SJCRH30 (cell line): Measurements from ENCODE around the gene CLSTN3. TPM values are rescaled to one million over a fixed set of nuclear protein-coding genes. Genes with fewer than 3 reads are reported as not detected.
A peak's percentile ranks its signal among the peaks of the same experiment; 100 is the strongest.

Source experiments
- DNase-seq, 2 experiments: peaks; one replicate each; pipeline ENCODE4 v3.0.0-alpha.2; 2015 to 2020
- H3K27ac ChIP-seq: fragments of 250-450 bp; sonication (Bioruptor Pico); 2 replicates; pipeline ENCODE4 v1.5.1; 2020; ENCODE audit warnings: mild to moderate bottlenecking, moderate library complexity
- H3K27me3 ChIP-seq: fragments of 250-450 bp; sonication (Bioruptor Pico); 2 replicates; pipeline ENCODE4 v1.5.1; 2020; ENCODE audit warnings: mild to moderate bottlenecking, moderate library complexity
- H3K36me3 ChIP-seq: fragments of 250-450 bp; sonication (Bioruptor Pico); 2 replicates; pipeline ENCODE4 v1.5.1; 2020; ENCODE audit warnings: mild to moderate bottlenecking, moderate library complexity
- H3K4me1 ChIP-seq: fragments of 250-450 bp; sonication (Bioruptor Pico); 2 replicates; pipeline ENCODE4 v1.5.1; 2020; ENCODE audit warnings: mild to moderate bottlenecking, moderate library complexity
- H3K4me3 ChIP-seq: fragments of 250-450 bp; sonication (Bioruptor Pico); 2 replicates; pipeline ENCODE4 v1.5.1; 2020; ENCODE audit warnings: mild to moderate bottlenecking, moderate library complexity
- H3K9me3 ChIP-seq: fragments of 250-450 bp; sonication (Bioruptor Pico); replicated peaks from 2 replicates; pipeline ENCODE4 v1.5.1; 2020; ENCODE audit warnings: mild to moderate bottlenecking, moderate library complexity
- total RNA-seq: library from RNA; depleted of rRNA; stranded (reverse); fragments of >200 nt; shearing (Covaris generic); gene quantifications from 2 replicates; pipeline ENCODE4 v1.2.3, GENCODE V29; 2014

Gene CLSTN3
- total RNA-seq, 1 experiment from 2014 or later: 6.9 TPM

DNA sequence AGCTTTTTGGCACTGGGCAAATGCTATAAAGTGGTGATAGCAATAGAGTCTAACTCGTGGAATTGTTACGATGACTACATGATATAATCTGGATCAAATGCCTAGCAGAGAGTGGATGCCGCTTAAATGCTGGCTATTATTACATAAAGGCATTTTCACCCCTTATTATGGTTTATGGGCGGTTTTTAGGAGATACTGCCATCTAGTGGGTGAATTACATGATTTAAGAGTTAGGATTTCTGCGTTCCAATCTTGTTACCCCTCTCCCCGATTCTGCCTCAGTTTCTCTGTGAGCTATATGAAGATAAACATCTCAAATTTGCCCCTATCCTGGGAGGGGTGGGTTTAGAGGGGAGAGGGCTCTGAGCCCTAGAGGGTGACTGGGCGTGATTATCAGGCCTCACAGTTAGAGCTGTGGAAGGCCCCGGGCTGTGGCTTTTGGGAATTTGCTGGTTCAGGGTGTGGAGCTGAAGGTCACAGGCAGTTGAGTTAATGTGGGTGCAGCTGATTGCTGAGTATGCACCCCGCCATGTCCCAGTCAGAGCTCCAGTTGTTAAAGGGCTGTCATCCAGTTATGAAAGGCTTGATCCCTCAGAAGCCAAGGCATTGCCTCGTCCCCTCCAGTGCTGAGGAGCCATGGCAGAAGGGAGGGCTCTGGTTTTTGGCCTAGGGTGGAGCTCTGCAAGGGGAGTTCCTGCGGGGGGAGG is 14.4 kb downstream of the CLSTN3 start:
- Histone ChIP-seq H3K9me3 (no peaks in the 10 kb centered on the region), H3K4me1 (peaks cover 10% of the 10 kb centered on the region), H3K4me3 (no peak overlapping the region), H3K36me3 (no peaks in the 10 kb centered on the region), H3K27ac (no peak overlapping the region), H3K27me3 (no peaks in the 10 kb centered on the region)
- DNase-seq: peak in 1 of 2 experiments; percentile 61

DNA sequence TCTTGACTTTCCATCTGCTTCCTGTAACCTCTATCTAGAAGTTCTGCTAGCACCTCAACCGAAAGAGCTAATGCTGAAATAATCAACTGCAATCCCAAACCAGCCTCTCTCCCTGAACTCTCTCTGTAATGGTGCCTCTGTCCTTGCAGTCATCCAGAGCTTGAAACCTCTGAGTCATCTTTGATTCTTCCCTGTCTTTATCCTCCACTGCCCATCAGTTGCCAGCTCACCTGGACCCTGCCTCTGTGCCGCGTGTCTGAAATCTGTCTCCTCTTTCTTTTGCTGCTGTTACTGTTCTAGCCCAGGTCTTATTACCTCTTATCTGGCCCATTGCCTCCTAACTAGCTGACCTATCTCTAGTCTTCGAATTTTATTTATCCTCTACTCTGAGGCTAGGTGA is 15.5 kb downstream of the CLSTN3 start:
- H3K27ac ChIP-seq: no peak overlapping the region
- no peaks in the 10 kb centered on the region for H3K27me3 ChIP-seq
- H3K36me3 ChIP-seq: no peaks in the 10 kb centered on the region
- no peak overlapping the region for H3K4me3 ChIP-seq
- no peaks in the 10 kb centered on the region for H3K9me3 ChIP-seq
- H3K4me1 ChIP-seq: peaks cover 10% of the 10 kb centered on the region
- no peak for DNase-seq

DNA sequence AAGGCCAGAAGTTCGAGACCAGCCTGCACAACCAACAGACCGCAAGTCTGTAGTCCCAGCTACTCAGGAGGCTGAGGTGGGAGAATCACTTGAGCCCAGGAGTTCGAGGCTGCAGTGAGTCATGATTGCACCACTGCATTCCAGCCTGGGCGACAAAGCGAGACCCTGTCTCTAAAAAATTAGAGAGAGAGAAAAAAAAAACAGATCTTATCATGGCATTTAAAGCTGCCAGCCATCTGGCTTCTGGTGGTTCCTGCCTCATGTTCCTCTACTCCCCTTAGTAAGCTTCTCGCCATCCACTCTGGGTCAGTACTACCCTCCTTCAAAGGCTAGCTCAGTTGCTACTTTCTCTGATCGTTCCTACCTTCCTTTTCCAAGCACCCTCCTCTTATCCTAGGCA is 16.1 kb downstream of the CLSTN3 start:
- H3K27ac ChIP-seq: no peak overlapping the region
- H3K36me3 ChIP-seq: no peaks in the 10 kb centered on the region
- peaks cover 6% of the 10 kb centered on the region for H3K4me1 ChIP-seq
- no peaks in the 10 kb centered on the region for H3K27me3 ChIP-seq
- no peak for DNase-seq
- no peak overlapping the region for H3K4me3 ChIP-seq
- H3K9me3 ChIP-seq: no peaks in the 10 kb centered on the region

DNA sequence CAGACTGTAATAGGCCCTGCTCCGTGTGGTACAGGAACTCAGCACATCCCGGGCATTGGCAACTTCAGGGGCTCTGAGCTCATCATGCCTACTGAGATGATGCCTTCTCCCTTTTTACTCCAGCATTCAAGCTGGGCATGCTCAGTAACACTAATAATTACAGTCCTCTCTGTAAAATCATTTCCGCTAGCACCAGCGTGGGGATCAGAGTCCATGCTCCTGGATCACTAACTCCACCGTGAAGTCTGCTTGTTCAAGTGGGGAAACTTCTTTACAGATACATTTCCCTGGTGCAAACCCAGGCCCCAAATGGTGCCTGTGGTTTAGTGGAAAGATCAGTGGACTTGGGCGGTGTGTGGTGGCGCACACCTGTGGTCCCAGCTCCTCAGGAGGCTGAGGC is 16.7 kb downstream of the CLSTN3 start:
- Histone ChIP-seq H3K27ac (no peak overlapping the region), H3K9me3 (no peaks in the 10 kb centered on the region), H3K27me3 (no peaks in the 10 kb centered on the region), H3K36me3 (no peaks in the 10 kb centered on the region), H3K4me1 (no peaks in the 10 kb centered on the region), H3K4me3 (no peak overlapping the region)
- DNase-seq: no peak

DNA sequence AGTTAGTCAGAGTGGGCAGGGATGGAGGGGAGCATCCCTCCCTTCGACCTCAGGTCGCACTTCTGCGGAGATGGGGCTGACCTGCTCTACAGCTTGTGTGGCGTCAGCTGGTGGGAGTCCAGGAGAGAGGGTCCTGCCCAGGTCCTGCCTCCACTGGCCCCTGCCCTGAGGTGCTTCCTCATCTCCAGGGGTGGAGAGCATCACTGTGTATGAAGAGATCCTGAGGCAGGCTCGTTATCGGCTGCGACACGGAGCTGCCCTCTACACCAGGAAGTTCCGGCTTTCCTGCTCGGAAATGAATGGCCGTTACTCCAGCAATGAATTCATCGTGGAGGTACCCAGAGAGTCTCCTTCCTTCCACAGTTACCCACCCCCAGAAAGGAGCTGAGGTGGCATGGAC is 20.2 kb downstream of the CLSTN3 start:
- no peak for DNase-seq
- no peak overlapping the region for H3K4me3 ChIP-seq
- no peaks in the 10 kb centered on the region for H3K27me3 ChIP-seq
- no peaks in the 10 kb centered on the region for H3K9me3 ChIP-seq
- no peaks in the 10 kb centered on the region for H3K36me3 ChIP-seq
- H3K27ac ChIP-seq: no peak overlapping the region
- no peaks in the 10 kb centered on the region for H3K4me1 ChIP-seq

DNA sequence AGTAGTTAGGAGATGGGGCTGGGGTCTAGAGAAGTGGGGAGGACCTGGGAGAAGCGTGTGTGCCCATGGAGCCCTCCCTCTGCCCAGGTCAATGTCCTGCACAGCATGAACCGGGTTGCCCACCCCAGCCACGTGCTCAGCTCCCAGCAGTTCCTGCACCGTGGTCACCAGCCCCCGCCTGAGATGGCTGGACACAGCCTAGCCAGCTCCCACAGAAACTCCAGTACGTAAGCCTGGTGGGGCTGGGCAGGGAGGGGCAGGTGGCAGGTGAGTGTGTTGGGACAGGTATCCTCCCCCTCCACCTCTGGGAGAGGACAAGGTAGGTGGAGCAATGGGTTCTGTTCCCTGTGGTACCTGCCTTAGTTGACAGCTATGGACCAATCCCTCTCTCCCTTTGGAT is 20.7 kb downstream of the CLSTN3 start:
- no peak for DNase-seq
- H3K27me3 ChIP-seq: no peaks in the 10 kb centered on the region
- no peak overlapping the region for H3K27ac ChIP-seq
- H3K4me1 ChIP-seq: no peaks in the 10 kb centered on the region
- no peak overlapping the region for H3K4me3 ChIP-seq
- no peaks in the 10 kb centered on the region for H3K9me3 ChIP-seq
- H3K36me3 ChIP-seq: no peaks in the 10 kb centered on the region

DNA sequence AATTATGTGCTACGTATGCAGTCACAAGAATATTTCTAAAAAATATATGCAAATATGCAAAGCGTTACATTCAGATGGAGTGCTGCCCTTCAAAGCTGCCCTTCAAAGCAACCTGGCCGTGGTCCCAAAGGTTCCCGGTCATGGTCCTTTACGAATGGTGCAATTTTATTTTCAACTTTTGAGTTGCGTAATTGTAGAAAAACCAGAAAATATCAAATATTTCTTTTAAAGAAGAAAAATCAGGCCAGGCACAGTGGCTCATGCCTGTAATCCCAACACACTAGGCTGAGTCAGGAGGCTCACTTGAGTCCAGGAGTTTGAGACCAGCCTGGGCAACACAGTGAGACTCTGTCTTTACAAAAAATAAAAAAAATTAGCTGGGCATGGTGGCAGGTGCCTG is 21.4 kb downstream of the CLSTN3 start:
- Histone ChIP-seq H3K4me1 (no peaks in the 10 kb centered on the region), H3K4me3 (no peak overlapping the region), H3K27ac (no peak overlapping the region), H3K36me3 (no peaks in the 10 kb centered on the region), H3K27me3 (no peaks in the 10 kb centered on the region), H3K9me3 (no peaks in the 10 kb centered on the region)
- DNase-seq: no peak

DNA sequence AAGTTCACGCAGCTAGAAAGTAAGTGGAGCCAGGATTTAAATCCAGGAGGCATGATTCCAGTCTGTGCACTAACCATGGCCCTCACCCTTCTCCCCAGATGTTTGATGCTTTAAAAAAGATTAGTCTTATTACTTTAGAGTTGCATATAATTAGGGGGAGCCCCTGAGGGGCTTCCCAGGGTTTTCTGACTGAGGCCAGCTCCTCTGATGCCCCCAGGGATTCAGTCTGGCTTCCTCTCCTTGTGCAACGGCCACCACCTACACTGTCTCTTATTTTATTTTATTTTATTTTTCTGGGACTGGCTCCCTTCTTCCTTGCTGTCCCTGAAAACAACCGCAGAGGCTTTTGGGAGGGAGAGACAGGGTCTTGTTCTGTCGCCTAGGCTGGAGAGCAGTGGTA is 22.6 kb downstream of the CLSTN3 start:
- Histone ChIP-seq H3K4me3 (no peak overlapping the region), H3K27me3 (no peaks in the 10 kb centered on the region), H3K9me3 (no peaks in the 10 kb centered on the region), H3K27ac (no peak overlapping the region), H3K36me3 (no peaks in the 10 kb centered on the region), H3K4me1 (no peaks in the 10 kb centered on the region)
- no peak for DNase-seq

DNA sequence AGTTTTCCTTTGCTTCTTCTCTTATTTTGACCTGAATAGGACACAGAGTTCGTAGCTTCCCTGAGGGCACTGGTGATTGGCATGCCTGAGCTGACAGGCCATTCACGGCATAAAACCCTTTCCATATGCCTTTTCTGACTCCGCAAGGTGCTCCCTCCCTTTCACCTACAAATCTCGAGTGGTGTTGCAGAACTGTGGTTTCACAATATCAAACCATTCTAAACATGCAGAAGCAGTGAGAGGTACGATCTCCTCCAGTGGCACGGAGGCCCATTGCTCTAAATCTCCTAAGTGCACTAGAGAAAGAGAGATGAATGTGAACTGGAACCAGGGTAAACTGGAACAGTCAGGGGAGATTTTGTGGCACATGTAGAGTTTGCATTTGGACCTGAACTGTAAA is 23.9 kb downstream of the CLSTN3 start:
- Histone ChIP-seq H3K36me3 (no peaks in the 10 kb centered on the region), H3K27me3 (no peaks in the 10 kb centered on the region), H3K9me3 (no peaks in the 10 kb centered on the region), H3K27ac (no peak overlapping the region), H3K4me1 (no peaks in the 10 kb centered on the region), H3K4me3 (no peak overlapping the region)
- DNase-seq: no peak

DNA sequence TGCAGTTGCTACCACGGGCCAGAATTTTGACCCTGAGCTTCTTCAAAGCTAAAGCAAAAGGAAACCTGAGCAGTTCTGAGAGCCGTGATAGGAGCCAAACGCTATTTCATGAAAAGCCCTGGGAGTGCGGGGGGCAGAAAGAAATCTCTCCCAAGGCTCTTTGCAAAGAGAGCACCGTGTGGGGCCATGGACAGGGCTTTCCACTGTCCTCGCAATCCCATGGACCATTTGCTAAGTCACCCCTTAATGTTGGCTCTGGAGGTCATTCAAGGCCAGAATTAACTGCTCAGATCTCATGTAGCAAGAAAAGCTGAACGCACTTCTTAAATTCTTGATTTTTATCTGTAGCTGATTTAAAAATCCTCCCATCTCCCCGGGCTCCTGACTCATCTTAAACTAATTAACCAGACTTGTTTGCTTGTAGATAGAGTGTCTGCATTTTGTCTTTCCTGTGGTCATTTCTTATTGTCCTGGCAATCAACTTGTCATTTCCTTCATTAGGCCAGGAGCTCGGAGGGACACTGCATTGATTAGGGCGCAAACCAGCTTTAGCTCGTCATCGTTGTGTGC is 24.8 kb downstream of the CLSTN3 start:
- no peaks in the 10 kb centered on the region for H3K4me1 ChIP-seq
- H3K4me3 ChIP-seq: no peak overlapping the region
- DNase-seq: no peak
- H3K36me3 ChIP-seq: no peaks in the 10 kb centered on the region
- H3K9me3 ChIP-seq: no peaks in the 10 kb centered on the region
- H3K27ac ChIP-seq: no peak overlapping the region
- no peaks in the 10 kb centered on the region for H3K27me3 ChIP-seq

DNA sequence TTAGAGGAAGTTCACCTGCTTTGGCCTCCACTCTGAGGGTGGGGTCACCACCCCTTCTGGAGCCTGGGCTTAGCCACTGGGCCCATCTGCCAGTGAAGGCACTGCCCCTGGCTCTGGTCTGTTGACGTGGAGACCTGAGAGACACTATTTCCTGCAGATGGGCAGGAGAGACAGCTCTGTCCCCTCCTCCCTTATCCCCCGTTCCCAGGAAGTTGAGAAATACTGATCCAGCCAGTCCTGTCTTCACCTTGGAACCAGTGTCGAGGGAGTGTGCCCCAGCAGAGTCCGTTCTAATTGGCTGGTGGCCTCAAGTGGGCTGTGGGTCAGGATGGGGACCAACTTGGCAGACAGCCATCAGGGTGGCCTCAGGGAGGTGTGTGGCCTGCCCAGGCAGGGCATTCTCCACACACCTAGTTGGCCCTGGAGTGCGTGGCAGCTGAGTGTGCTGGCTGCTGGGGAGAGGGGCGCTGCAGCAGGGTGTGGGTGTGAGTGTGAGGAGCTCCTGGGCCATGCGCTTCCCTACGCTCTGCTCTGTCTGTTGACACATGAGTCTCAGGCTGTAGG is 25.4 kb downstream of the CLSTN3 start:
- H3K36me3 ChIP-seq: no peaks in the 10 kb centered on the region
- no peaks in the 10 kb centered on the region for H3K4me1 ChIP-seq
- H3K27ac ChIP-seq: no peak overlapping the region
- no peak overlapping the region for H3K4me3 ChIP-seq
- no peaks in the 10 kb centered on the region for H3K9me3 ChIP-seq
- no peak for DNase-seq
- H3K27me3 ChIP-seq: no peaks in the 10 kb centered on the region

DNA sequence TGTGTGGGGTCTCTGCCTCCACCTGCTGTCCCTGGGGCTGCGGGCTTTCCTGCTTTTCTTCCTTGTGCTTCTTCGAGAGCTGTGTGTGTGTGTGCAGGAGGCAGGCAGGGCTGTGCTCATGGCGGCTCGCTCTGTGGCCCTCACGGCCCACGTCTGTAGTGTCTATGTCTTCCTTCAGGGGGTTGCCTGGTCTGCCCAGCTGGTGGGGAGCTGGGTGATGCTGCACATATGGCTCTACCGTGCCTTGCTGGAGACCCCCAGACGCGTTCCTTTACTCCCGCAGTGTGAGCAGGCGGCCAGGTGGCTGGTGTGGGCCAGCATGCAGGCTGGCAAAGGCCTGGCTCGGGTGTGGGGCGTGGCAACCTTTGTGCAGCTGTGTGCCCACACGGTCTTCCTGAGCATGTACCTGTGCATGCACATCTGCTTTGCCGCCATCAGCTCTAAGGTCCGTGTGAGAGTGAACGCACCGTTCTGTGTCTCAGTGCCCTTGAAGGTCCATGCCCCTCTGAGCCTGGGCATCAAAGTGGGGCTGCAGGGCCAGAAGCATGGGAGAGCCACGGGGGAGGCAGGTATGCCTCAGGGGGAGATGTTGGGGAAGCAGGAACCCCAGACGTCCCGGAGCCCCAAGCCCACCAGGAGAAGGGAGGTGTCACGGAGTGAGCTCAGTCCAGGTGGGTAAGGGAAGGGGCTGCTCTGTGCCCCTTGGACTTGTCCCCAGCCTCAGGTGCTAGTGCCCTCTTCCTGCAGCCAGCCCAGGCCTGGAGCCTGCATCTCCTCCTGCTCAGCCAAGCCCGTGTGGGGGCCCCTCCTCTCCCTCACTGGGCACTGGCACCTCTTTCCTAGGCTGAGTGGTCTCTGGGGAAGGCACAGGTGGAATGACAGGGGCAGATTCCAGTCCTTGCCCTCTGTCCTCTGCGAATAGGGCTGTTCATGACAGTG is 26.4 kb downstream of the CLSTN3 start:
- H3K4me1 ChIP-seq: no peaks in the 10 kb centered on the region
- no peaks in the 10 kb centered on the region for H3K36me3 ChIP-seq
- no peaks in the 10 kb centered on the region for H3K9me3 ChIP-seq
- no peak for DNase-seq
- H3K4me3 ChIP-seq: no peak overlapping the region
- H3K27ac ChIP-seq: no peak overlapping the region
- no peaks in the 10 kb centered on the region for H3K27me3 ChIP-seq

DNA sequence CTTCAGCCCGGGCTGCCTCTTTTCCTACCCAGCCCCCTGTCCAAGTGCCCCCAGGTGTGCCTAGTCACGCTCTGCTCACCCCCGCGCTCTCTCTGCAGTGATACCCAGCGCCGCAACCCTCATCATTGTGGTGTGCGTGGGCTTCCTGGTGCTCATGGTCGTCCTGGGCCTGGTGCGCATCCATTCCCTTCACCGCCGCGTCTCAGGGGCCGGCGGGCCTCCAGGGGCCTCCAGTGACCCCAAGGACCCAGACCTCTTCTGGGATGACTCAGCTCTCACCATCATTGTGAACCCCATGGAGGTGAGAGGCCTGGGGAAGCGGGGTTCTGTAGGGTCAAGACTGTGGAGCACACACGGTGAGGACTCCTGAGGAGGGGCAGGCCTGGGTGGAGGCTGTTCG is 27.2 kb downstream of the CLSTN3 start:
- no peaks in the 10 kb centered on the region for H3K4me1 ChIP-seq
- no peak for DNase-seq
- no peak overlapping the region for H3K4me3 ChIP-seq
- H3K9me3 ChIP-seq: no peaks in the 10 kb centered on the region
- H3K27ac ChIP-seq: no peak overlapping the region
- H3K27me3 ChIP-seq: peaks cover 6% of the 10 kb centered on the region; the same call in 1 of the 2 replicates
- no peaks in the 10 kb centered on the region for H3K36me3 ChIP-seq

DNA sequence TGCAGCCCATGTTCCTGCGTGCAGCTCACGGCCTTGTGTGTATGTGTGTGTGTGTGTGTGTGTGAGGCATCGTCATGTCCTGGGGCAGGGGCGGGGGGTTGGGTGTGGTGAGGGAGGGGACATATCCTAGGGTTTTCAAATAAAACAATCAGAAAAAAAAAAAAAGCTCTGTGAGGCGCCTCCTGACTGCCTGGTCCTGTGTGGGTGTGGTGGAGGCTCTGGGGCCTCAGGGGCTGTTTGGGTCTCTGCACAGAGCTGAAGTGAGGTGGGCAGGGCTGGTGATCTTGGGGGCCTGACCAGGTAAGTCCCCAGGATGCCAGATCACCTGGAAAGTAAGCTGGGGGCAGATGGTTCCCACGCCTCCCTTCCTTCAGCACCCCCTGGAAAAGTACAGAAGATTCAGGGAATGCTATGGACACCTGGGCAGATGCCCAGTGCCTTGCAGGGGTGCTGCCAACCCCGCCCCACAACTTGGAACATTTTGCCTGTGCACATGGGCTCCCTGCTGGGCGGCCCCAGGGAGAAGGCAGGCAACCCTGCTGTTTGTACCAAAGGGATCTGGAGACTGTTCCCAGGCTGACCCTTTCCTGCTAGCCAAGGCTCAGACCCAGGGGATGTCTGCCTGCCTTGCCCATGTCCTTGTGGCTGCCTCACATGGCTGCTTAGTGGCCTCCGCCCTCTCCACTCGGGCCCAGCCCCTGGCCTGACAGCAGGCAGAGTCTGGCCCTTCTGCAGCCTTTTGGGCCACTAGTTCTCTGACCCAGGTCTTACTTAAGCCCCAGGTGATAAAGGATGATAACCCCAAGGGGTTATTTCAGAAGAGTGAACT is 28.8 kb downstream of the CLSTN3 start:
- no peaks in the 10 kb centered on the region for H3K36me3 ChIP-seq
- no peaks in the 10 kb centered on the region for H3K9me3 ChIP-seq
- no peak overlapping the region for H3K4me3 ChIP-seq
- no peak overlapping the region for H3K27ac ChIP-seq
- no peaks in the 10 kb centered on the region for H3K4me1 ChIP-seq
- no peak for DNase-seq
- H3K27me3 ChIP-seq: peaks cover 7% of the 10 kb centered on the region; the same call in 1 of the 2 replicates
